Lung (tissue), 12 donors: ENCODE measurements around the gene ATG2B. TPM values are rescaled to one million over a fixed set of nuclear protein-coding genes. Genes with fewer than 3 reads are reported as not detected.

ENCODE experiments used
- ATAC-seq: fragments of 200-7000 bp; cut with Tn5 transposase; one replicate; pipeline ENCODE4 v1.9.1; 2020; ENCODE audit warnings: moderate number of reproducible peaks; ENCODE audit not compliant: insufficient read depth, low FRiP score
- DNase-seq, 3 donors: peaks; one replicate each; pipeline ENCODE4 v3.0.0-alpha.2; 2013 to 2017
- H3K27ac ChIP-seq, 2 donors: one replicate each; pipeline ENCODE4 v1.5.1; 2013; ENCODE audit warnings: mild to moderate bottlenecking in 2 of 2, moderate library complexity in 2 of 2, control low read depth in 1 of 2, inconsistent platforms in 1 of 2, low read depth in 1 of 2, low read length in 1 of 2
- H3K27me3 ChIP-seq, 3 donors: one replicate each; pipeline ENCODE4 v1.5.1; 2013; ENCODE audit warnings: low read length in 2 of 3; ENCODE audit not compliant: control insufficient read depth in 3 of 3, insufficient read depth in 3 of 3
- H3K36me3 ChIP-seq, 4 donors: one replicate each; pipeline ENCODE4 v1.5.1; 2013; ENCODE audit warnings: low read length in 4 of 4, mild to moderate bottlenecking in 1 of 4, moderate library complexity in 1 of 4; ENCODE audit not compliant: control insufficient read depth in 4 of 4, insufficient read depth in 4 of 4
- H3K4me1 ChIP-seq, 5 donors: one replicate each; pipeline ENCODE4 v1.5.1; 2013; ENCODE audit warnings: low read length in 5 of 5, mild to moderate bottlenecking in 2 of 5, moderate library complexity in 1 of 5; ENCODE audit not compliant: control insufficient read depth in 5 of 5, insufficient read depth in 5 of 5
- H3K4me3 ChIP-seq: one replicate; pipeline ENCODE4 v1.5.1; 2013; ENCODE audit warnings: mild to moderate bottlenecking, control low read depth, moderate library complexity
- H3K9ac ChIP-seq, 2 donors: one replicate each; pipeline ENCODE4 v1.5.1; 2013; ENCODE audit warnings: low read length in 2 of 2, control low read depth in 1 of 2; ENCODE audit not compliant: insufficient read depth in 1 of 2
- H3K9me3 ChIP-seq, 4 donors: one replicate each; pipeline ENCODE4 v1.5.1; 2013; ENCODE audit warnings: low read length in 3 of 4, mild to moderate bottlenecking in 1 of 4, moderate library complexity in 1 of 4; ENCODE audit not compliant: control insufficient read depth in 4 of 4, insufficient read depth in 3 of 4
- CTCF ChIP-seq: IDR thresholded peaks from 2 replicates; pipeline ENCODE4 v1.5.1; 2012; ENCODE audit warnings: mild to moderate bottlenecking; ENCODE audit errors: control extremely low read depth, extremely low read depth
- WGBS, 2 donors: extraction: QIAGEN DNeasy Blood & Tissue Kit; methylation state at CpG; one replicate each; pipeline ENCODE4 v1.1.7; 2013; 5-methylcytosine and 5-hydroxymethylcytosine counted together
- polyA plus RNA-seq, 2 donors: library from polyadenylated mRNA; stranded (reverse); fragments of 200-250 nt; gene quantifications; one replicate each; pipeline ENCODE4 v1.2.1, GENCODE V29; 2013
- total RNA-seq, 2 donors: library from RNA; depleted of rRNA in 1 of 2; stranded (reverse); fragments of >200 nt in 1 of 2; gene quantifications; one replicate each; pipeline ENCODE4 v1.2.1, GENCODE V29; 2014 to 2021
- donor health status: control.
- donor health status: control.
- donor health status: Bipolar disorder and iron deficiency.
- donor health status: healthy.
- donor health status: DM: yes; HTN: yes; CAD: no.

Gene ATG2B
- total and polyA plus RNA-seq, 4 donors: 3.6 to 64.3 (median 13.2) TPM

DNA sequence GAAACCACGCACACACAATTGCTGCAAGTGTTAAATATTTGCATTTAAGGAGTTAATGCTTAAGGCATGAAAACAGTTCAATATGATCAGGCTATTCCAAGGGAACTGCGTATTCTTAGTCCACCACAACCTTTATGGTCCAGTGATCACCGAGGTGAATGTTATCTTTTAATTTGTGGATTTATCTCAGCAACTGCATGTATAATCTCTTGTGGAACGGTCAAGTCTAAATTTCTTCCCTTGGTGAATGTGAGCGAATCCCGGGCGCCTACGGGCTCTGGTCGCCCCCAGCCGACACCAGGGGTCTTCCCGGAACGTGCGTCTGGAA is 27.8 kb upstream of the ATG2B start:
- peaks cover 0 to 6% (median under 1%) of the 10 kb centered on the region in 4 donors for H3K36me3 ChIP-seq
- ATAC-seq (no peak), DNase-seq (no peak)
- H3K4me1 ChIP-seq: peaks cover 0 to 7% (median 3%) of the 10 kb centered on the region in 5 donors
- H3K27ac ChIP-seq: no peak overlapping the region
- no peak for TF ChIP-seq CTCF
- peak overlapping the region in 1 of 2 donors; percentile 19 for H3K9ac ChIP-seq
- H3K9me3 ChIP-seq: no peaks in the 10 kb centered on the region
- H3K4me3 ChIP-seq: peak overlapping the region; percentile 40
- peaks cover 0 to 7% (median 0%) of the 10 kb centered on the region in 3 donors for H3K27me3 ChIP-seq
- WGBS, 2 donors: 5% methylated on average over 13 of the region's 13 CpGs

GRCh38 chr14:96385385-96385784 is 22.2 kb upstream of the ATG2B start:
- Histone ChIP-seq H3K27ac (no peak overlapping the region), H3K36me3 (peaks cover 3 to 18% (median 9%) of the 10 kb centered on the region in 4 donors), H3K4me1 (no peaks in the 10 kb centered on the region), H3K9ac (no peak overlapping the region), H3K4me3 (no peak overlapping the region), H3K9me3 (no peaks in the 10 kb centered on the region), H3K27me3 (peaks cover 0 to 2% (median 0%) of the 10 kb centered on the region in 3 donors)
- ATAC-seq (no peak), DNase-seq (no peak)
- 95 to 97% methylated on average over 3 of the region's 3 CpGs for WGBS, 2 donors
- TF ChIP-seq CTCF: no peak

DNA sequence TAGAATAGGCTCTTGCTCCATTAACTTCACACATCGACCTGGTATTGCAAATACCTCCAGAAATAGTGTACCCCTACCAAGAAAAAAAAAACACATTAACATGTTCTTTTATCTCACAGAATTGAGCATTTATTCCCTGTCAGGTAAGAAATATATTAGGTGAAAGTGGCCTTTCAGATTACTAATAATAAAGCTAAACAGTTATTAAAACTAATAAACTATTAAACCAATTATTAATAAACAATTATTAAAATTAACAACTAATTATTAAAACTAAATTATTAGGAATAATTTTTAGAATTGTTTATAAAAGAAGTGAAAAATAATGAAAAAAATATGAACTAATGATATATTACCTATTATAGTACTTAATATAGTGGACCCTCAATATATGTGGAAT is 21.6 kb upstream of the ATG2B start:
- H3K4me1 ChIP-seq: no peaks in the 10 kb centered on the region
- WGBS, 2 donors: 83 to 100% methylated on average over 1 of the region's 1 CpG
- no peaks in the 10 kb centered on the region for H3K27me3 ChIP-seq
- H3K9me3 ChIP-seq: no peaks in the 10 kb centered on the region
- H3K4me3 ChIP-seq: no peak overlapping the region
- H3K9ac ChIP-seq: no peak overlapping the region
- TF ChIP-seq CTCF: no peak
- DNase-seq: no peak
- H3K36me3 ChIP-seq: peaks cover 3 to 18% (median 9%) of the 10 kb centered on the region in 4 donors
- no peak overlapping the region for H3K27ac ChIP-seq
- ATAC-seq: no peak

GRCh38 chr14:96384053-96384452 is 20.9 kb upstream of the ATG2B start:
- H3K27me3 ChIP-seq: no peaks in the 10 kb centered on the region
- no peak for TF ChIP-seq CTCF
- ATAC-seq (no peak), DNase-seq (no peak)
- peaks cover 3 to 18% (median 9%) of the 10 kb centered on the region in 4 donors for H3K36me3 ChIP-seq
- no peak overlapping the region for H3K9ac ChIP-seq
- H3K4me1 ChIP-seq: no peaks in the 10 kb centered on the region
- H3K27ac ChIP-seq: no peak overlapping the region
- WGBS, 2 donors: 77 to 86% methylated on average over 1 of the region's 1 CpG
- H3K4me3 ChIP-seq: no peak overlapping the region
- H3K9me3 ChIP-seq: no peaks in the 10 kb centered on the region
